ENCODE data around the gene IGF2BP1. TPM values are rescaled to one million over a fixed set of nuclear protein-coding genes. Genes with fewer than 3 reads are reported as not detected.
"Not testable (repeated sequence)": the region's sequence is repeated elsewhere in the genome, so short reads cannot be mapped to it uniquely, and the experiment has no call there.

The IGF2BP1 gene
- total and polyA plus RNA-seq, 2 donors (not counting 1 experiment from before 2014, with no cell fraction given): under 0.01 to 1.1 TPM

- peak overlapping the region in 2 of 4 experiments; percentile 27 to 42 for H3K4me3 ChIP-seq (replicated peaks in 1 of 4; ENCODE audit: control extremely low read depth in 1 of 4, insufficient read depth in 1 of 4, low read depth in 3 of 4, low read length in 4 of 4)
- no peaks in the 10 kb centered on the region for H3K79me2 ChIP-seq (ENCODE audit: control insufficient read depth, insufficient read depth, low read length)
- peak; percentile 47 to 52 for DNase-seq (ENCODE audit: low read depth in 2 of 2)
- peaks cover 72% of the 10 kb centered on the region for H3K27me3 ChIP-seq (ENCODE audit: control insufficient read depth, insufficient read depth, low read length)
- H4K20me1 ChIP-seq (ENCODE audit: control insufficient read depth, extremely low read depth, insufficient read depth, low read length): no peaks in the 10 kb centered on the region
- no peaks in the 10 kb centered on the region for H3K36me3 ChIP-seq (ENCODE audit: control insufficient read depth, insufficient read depth, low read length)
- H3K4me1 ChIP-seq (ENCODE audit: control insufficient read depth, extremely low read depth, insufficient read depth, low read length): no peaks in the 10 kb centered on the region
- H2AFZ ChIP-seq (ENCODE audit: low read length): no peak overlapping the region
- no peak overlapping the region for H3K27ac ChIP-seq (ENCODE audit: insufficient read depth, low read length)
- TF ChIP-seq EZH2 (IDR thresholded peaks at IDR 0.05; ENCODE audit: low read length, missing control alignments) (peak; percentile 73), CTCF (conservative IDR thresholded peaks at IDR 0.05 in 1 of 2, IDR thresholded peaks at IDR 0.05 in 1 of 2; ENCODE audit: low read depth in 1 of 2, low read length in 2 of 2) (no peak)
- H3K9me3 ChIP-seq (ENCODE audit: control insufficient read depth, insufficient read depth, low read depth, low read length): no peaks in the 10 kb centered on the region
- no peak overlapping the region for H3K4me2 ChIP-seq (ENCODE audit: extremely low read depth, insufficient read depth, low read length)
- H3K9ac ChIP-seq (ENCODE audit: insufficient read depth, low read length): no peak overlapping the region
These were observed 6.6 kb downstream of the IGF2BP1 start for GRCh38 chr17:49003557-49004511.

- no peaks in the 10 kb centered on the region for H4K20me1 ChIP-seq (ENCODE audit: control insufficient read depth, extremely low read depth, insufficient read depth, low read length)
- peaks cover 62% of the 10 kb centered on the region for H3K27me3 ChIP-seq (ENCODE audit: control insufficient read depth, insufficient read depth, low read length)
- no peak overlapping the region for H3K27ac ChIP-seq (ENCODE audit: insufficient read depth, low read length)
- no peaks in the 10 kb centered on the region for H3K36me3 ChIP-seq (ENCODE audit: control insufficient read depth, insufficient read depth, low read length)
- H3K4me1 ChIP-seq (ENCODE audit: control insufficient read depth, extremely low read depth, insufficient read depth, low read length): no peaks in the 10 kb centered on the region
- TF ChIP-seq EZH2 (IDR thresholded peaks at IDR 0.05; ENCODE audit: low read length, missing control alignments) (no peak), CTCF (conservative IDR thresholded peaks at IDR 0.05 in 1 of 2, IDR thresholded peaks at IDR 0.05 in 1 of 2; ENCODE audit: low read depth in 1 of 2, low read length in 2 of 2) (no peak)
- H2AFZ ChIP-seq (ENCODE audit: low read length): no peak overlapping the region
- no peaks in the 10 kb centered on the region for H3K9me3 ChIP-seq (ENCODE audit: control insufficient read depth, insufficient read depth, low read depth, low read length)
- DNase-seq (ENCODE audit: low read depth in 2 of 2): no peak
- no peaks in the 10 kb centered on the region for H3K79me2 ChIP-seq (ENCODE audit: control insufficient read depth, insufficient read depth, low read length)
- H3K9ac ChIP-seq (ENCODE audit: insufficient read depth, low read length): no peak overlapping the region
- no peak overlapping the region for H3K4me3 ChIP-seq (replicated peaks in 1 of 4; ENCODE audit: control extremely low read depth in 1 of 4, insufficient read depth in 1 of 4, low read depth in 3 of 4, low read length in 4 of 4)
- H3K4me2 ChIP-seq (ENCODE audit: extremely low read depth, insufficient read depth, low read length): no peak overlapping the region
These were observed 8.0 kb downstream of the IGF2BP1 start for GRCh38 chr17:49005140-49005539.

GRCh38 chr17:49008908-49009307, 11.7 kb downstream of the IGF2BP1 start:
- not testable (repeated sequence) for H3K79me2 ChIP-seq (ENCODE audit: control insufficient read depth, insufficient read depth, low read length); H3K9ac ChIP-seq (ENCODE audit: insufficient read depth, low read length); H3K9me3 ChIP-seq (ENCODE audit: control insufficient read depth, insufficient read depth, low read depth, low read length); H3K4me2 ChIP-seq (ENCODE audit: extremely low read depth, insufficient read depth, low read length); H4K20me1 ChIP-seq (ENCODE audit: control insufficient read depth, extremely low read depth, insufficient read depth, low read length); H3K4me3 ChIP-seq (replicated peaks in 1 of 4; ENCODE audit: control extremely low read depth in 1 of 4, insufficient read depth in 1 of 4, low read depth in 3 of 4, low read length in 4 of 4); DNase-seq (ENCODE audit: low read depth in 2 of 2); H3K27ac ChIP-seq (ENCODE audit: insufficient read depth, low read length); H3K36me3 ChIP-seq (ENCODE audit: control insufficient read depth, insufficient read depth, low read length); H2AFZ ChIP-seq (ENCODE audit: low read length); H3K4me1 ChIP-seq (ENCODE audit: control insufficient read depth, extremely low read depth, insufficient read depth, low read length)
- H3K27me3 ChIP-seq (ENCODE audit: control insufficient read depth, insufficient read depth, low read length): peaks cover 65% of the 10 kb centered on the region
